Hepatocyte (in vitro differentiated cells): ENCODE data around the gene SLC35E2B.
A peak's percentile ranks its signal among the peaks of the same experiment; 100 is the strongest.

Source experiments
- CTCF ChIP-seq: fragments of 200-600 bp; sonication (generic); IDR thresholded peaks from 2 replicates; pipeline ENCODE4 v1.5.1; 2016; ENCODE audit warnings: antibody characterized with exemption, mild to moderate bottlenecking; ENCODE audit not compliant: poor library complexity
- EZH2 ChIP-seq: fragments of 200-600 bp; sonication (generic); IDR thresholded peaks from 2 replicates; pipeline ENCODE4 v1.6.1; 2016; ENCODE audit warnings: antibody characterized with exemption, mild to moderate bottlenecking, borderline replicate concordance

- TF ChIP-seq CTCF (no peak), EZH2 (peak; percentile 59)
Observed at GRCh38 chr1:1631782-1632420, 60.7 kb downstream of the SLC35E2B start, which contains the start of gene MMP23B.
